ENCODE data around the gene SYT1. TPM values are rescaled to one million over a fixed set of nuclear protein-coding genes. Genes with fewer than 3 reads are reported as not detected.

Gene SYT1
- total RNA-seq, 1 donor from 2014 or later = 0.59 TPM

- H3K4me3 Mint-ChIP-seq (ENCODE audit: unreplicated experiment) = no peak overlapping the region
Observed at GRCh38 chr12:79351251-79351650, 486.7 kb downstream of the SYT1 start.

GRCh38 chr12:79356216-79356615 lies 491.6 kb downstream of the SYT1 start:
- Mint-ChIP-seq H3K4me1 (ENCODE audit: unreplicated experiment) (no peaks in the 10 kb centered on the region), H3K36me3 (ENCODE audit: unreplicated experiment) (no peaks in the 10 kb centered on the region), H3K9me3 (ENCODE audit: unreplicated experiment) (no peaks in the 10 kb centered on the region), H3K27ac (ENCODE audit: unreplicated experiment) (no peak overlapping the region), H3K4me3 (ENCODE audit: unreplicated experiment) (no peak overlapping the region), H3K27me3 (ENCODE audit: unreplicated experiment) (peaks cover 8% of the 10 kb centered on the region)
- DNase-seq (ENCODE audit: extremely low spot score, unreplicated experiment) = no peak
- no peak for TF ChIP-seq CTCF (IDR thresholded peaks at IDR 0.05)

More at GRCh38 chr12:79351251-79351650, 486.7 kb downstream of the SYT1 start:
- DNase-seq (ENCODE audit: extremely low spot score, unreplicated experiment) = no peak
- H3K4me1 Mint-ChIP-seq (ENCODE audit: unreplicated experiment) = no peaks in the 10 kb centered on the region
- H3K36me3 Mint-ChIP-seq (ENCODE audit: unreplicated experiment) = no peaks in the 10 kb centered on the region
- H3K27me3 Mint-ChIP-seq (ENCODE audit: unreplicated experiment) = peaks cover 38% of the 10 kb centered on the region
- TF ChIP-seq CTCF (IDR thresholded peaks at IDR 0.05) = no peak
- no peaks in the 10 kb centered on the region for H3K9me3 Mint-ChIP-seq (ENCODE audit: unreplicated experiment)
- H3K27ac Mint-ChIP-seq (ENCODE audit: unreplicated experiment) = no peak overlapping the region

GRCh38 chr12:79357048-79357447 lies 492.5 kb downstream of the SYT1 start:
- Mint-ChIP-seq H3K4me1 (ENCODE audit: unreplicated experiment) (no peaks in the 10 kb centered on the region), H3K27me3 (ENCODE audit: unreplicated experiment) (peaks cover 12% of the 10 kb centered on the region), H3K9me3 (ENCODE audit: unreplicated experiment) (no peaks in the 10 kb centered on the region), H3K36me3 (ENCODE audit: unreplicated experiment) (no peaks in the 10 kb centered on the region), H3K4me3 (ENCODE audit: unreplicated experiment) (no peak overlapping the region), H3K27ac (ENCODE audit: unreplicated experiment) (no peak overlapping the region)
- no peak for DNase-seq (ENCODE audit: extremely low spot score, unreplicated experiment)
- no peak for TF ChIP-seq CTCF (IDR thresholded peaks at IDR 0.05)

GRCh38 chr12:79358716-79359300 lies 494.2 kb downstream of the SYT1 start:
- H3K4me3 Mint-ChIP-seq (ENCODE audit: unreplicated experiment) = no peak overlapping the region
- H3K4me1 Mint-ChIP-seq (ENCODE audit: unreplicated experiment) = no peaks in the 10 kb centered on the region
- no peaks in the 10 kb centered on the region for H3K36me3 Mint-ChIP-seq (ENCODE audit: unreplicated experiment)
- no peak for DNase-seq (ENCODE audit: extremely low spot score, unreplicated experiment)
- H3K27me3 Mint-ChIP-seq (ENCODE audit: unreplicated experiment) = peaks cover 10% of the 10 kb centered on the region
- no peak for TF ChIP-seq CTCF (IDR thresholded peaks at IDR 0.05)
- no peaks in the 10 kb centered on the region for H3K9me3 Mint-ChIP-seq (ENCODE audit: unreplicated experiment)
- H3K27ac Mint-ChIP-seq (ENCODE audit: unreplicated experiment) = no peak overlapping the region

- Mint-ChIP-seq H3K9me3 (ENCODE audit: unreplicated experiment) (no peaks in the 10 kb centered on the region), H3K27me3 (ENCODE audit: unreplicated experiment) (peaks cover 10% of the 10 kb centered on the region), H3K27ac (ENCODE audit: unreplicated experiment) (no peak overlapping the region), H3K4me3 (ENCODE audit: unreplicated experiment) (no peak overlapping the region), H3K4me1 (ENCODE audit: unreplicated experiment) (no peaks in the 10 kb centered on the region), H3K36me3 (ENCODE audit: unreplicated experiment) (no peaks in the 10 kb centered on the region)
- TF ChIP-seq CTCF (IDR thresholded peaks at IDR 0.05) = no peak
- DNase-seq (ENCODE audit: extremely low spot score, unreplicated experiment) = no peak
Observed at GRCh38 chr12:79360286-79360685, 495.7 kb downstream of the SYT1 start.

Data from osteocyte (in vitro differentiated cells).